ENCODE measurements around the gene YWHAQ. TPM values are rescaled to one million over a fixed set of nuclear protein-coding genes. Genes with fewer than 3 reads are reported as not detected.
"Not testable (repeated sequence)": the region's sequence is repeated elsewhere in the genome, so short reads cannot be mapped to it uniquely, and the experiment has no call there.

Gene YWHAQ
- total RNA-seq, 3 donors from 2014 or later: 204 to 256 (median 251) TPM

- DNase-seq (no peak), ATAC-seq (no peak)
- Histone ChIP-seq H3K9me3 (no peaks in the 10 kb centered on the region), H3K4me1 (ENCODE audit: low read depth) (peaks cover 20% of the 10 kb centered on the region), H3K36me3 (ENCODE audit: low read depth) (no peaks in the 10 kb centered on the region), H3K4me3 (no peak overlapping the region)
- no peak for TF ChIP-seq CTCF (IDR thresholded peaks at IDR 0.05)
- intact Hi-C loops (cut with DNase I, micrococcal nuclease): no loop called here
These were observed 689 bp upstream of the YWHAQ start for GRCh38 chr2:9631553-9631819.

- no peak for TF ChIP-seq CTCF (IDR thresholded peaks at IDR 0.05)
- Histone ChIP-seq H3K9me3 (no peaks in the 10 kb centered on the region), H3K4me3 (peak overlapping the region; percentile 56), H3K4me1 (ENCODE audit: low read depth) (peaks cover 25% of the 10 kb centered on the region), H3K36me3 (ENCODE audit: low read depth) (no peaks in the 10 kb centered on the region)
- ATAC-seq (peak; percentile 69), DNase-seq (peak; percentile 83 to 88 (median 85))
- intact Hi-C loops (cut with DNase I, micrococcal nuclease): no loop called here
These were observed 571 bp downstream of the YWHAQ start for GRCh38 chr2:9630117-9630735.

- no peaks in the 10 kb centered on the region for H3K36me3 ChIP-seq (ENCODE audit: low read depth)
- intact Hi-C loops (cut with DNase I, micrococcal nuclease): no loop called here
- no peak for TF ChIP-seq CTCF (IDR thresholded peaks at IDR 0.05)
- H3K4me3 ChIP-seq: peak overlapping the region; percentile 56
- DNase-seq (no peak), ATAC-seq (peak; percentile 8)
- peaks cover 25% of the 10 kb centered on the region for H3K4me1 ChIP-seq (ENCODE audit: low read depth)
- no peaks in the 10 kb centered on the region for H3K9me3 ChIP-seq
These were observed 1.3 kb downstream of the YWHAQ start for GRCh38 chr2:9629222-9630116.

GRCh38 chr2:9627310-9627709, 3.5 kb downstream of the YWHAQ start:
- no peaks in the 10 kb centered on the region for H3K9me3 ChIP-seq
- no peak for DNase-seq
- H3K4me3 ChIP-seq: no peak overlapping the region
- H3K36me3 ChIP-seq (ENCODE audit: low read depth): no peaks in the 10 kb centered on the region
- ATAC-seq: no peak
- intact Hi-C loops (cut with DNase I, micrococcal nuclease): no loop called here
- H3K4me1 ChIP-seq (ENCODE audit: low read depth): peaks cover 25% of the 10 kb centered on the region
- no peak for TF ChIP-seq CTCF (IDR thresholded peaks at IDR 0.05)

- DNase-seq (no peak), ATAC-seq (no peak)
- Histone ChIP-seq H3K4me3 (no peak overlapping the region), H3K36me3 (ENCODE audit: low read depth) (no peaks in the 10 kb centered on the region), H3K4me1 (ENCODE audit: low read depth) (peaks cover 12% of the 10 kb centered on the region), H3K9me3 (no peaks in the 10 kb centered on the region)
- TF ChIP-seq CTCF (IDR thresholded peaks at IDR 0.05): no peak
- intact Hi-C loops (cut with DNase I, micrococcal nuclease): no loop called here
These were observed 7.6 kb downstream of the YWHAQ start for GRCh38 chr2:9623151-9623550.

- intact Hi-C loops (cut with DNase I, micrococcal nuclease); H3K4me1 ChIP-seq (ENCODE audit: low read depth); ATAC-seq: not testable (repeated sequence)
These were observed 9.1 kb downstream of the YWHAQ start for GRCh38 chr2:9621655-9622054.

More at GRCh38 chr2:9621655-9622054, 9.1 kb downstream of the YWHAQ start:
- not testable (repeated sequence) for DNase-seq; H3K36me3 ChIP-seq (ENCODE audit: low read depth); H3K9me3 ChIP-seq; H3K4me3 ChIP-seq
